Measurements from ENCODE around the gene EXOC8. TPM values are rescaled to one million over a fixed set of nuclear protein-coding genes. Genes with fewer than 3 reads are reported as not detected.

The EXOC8 gene, protein sequence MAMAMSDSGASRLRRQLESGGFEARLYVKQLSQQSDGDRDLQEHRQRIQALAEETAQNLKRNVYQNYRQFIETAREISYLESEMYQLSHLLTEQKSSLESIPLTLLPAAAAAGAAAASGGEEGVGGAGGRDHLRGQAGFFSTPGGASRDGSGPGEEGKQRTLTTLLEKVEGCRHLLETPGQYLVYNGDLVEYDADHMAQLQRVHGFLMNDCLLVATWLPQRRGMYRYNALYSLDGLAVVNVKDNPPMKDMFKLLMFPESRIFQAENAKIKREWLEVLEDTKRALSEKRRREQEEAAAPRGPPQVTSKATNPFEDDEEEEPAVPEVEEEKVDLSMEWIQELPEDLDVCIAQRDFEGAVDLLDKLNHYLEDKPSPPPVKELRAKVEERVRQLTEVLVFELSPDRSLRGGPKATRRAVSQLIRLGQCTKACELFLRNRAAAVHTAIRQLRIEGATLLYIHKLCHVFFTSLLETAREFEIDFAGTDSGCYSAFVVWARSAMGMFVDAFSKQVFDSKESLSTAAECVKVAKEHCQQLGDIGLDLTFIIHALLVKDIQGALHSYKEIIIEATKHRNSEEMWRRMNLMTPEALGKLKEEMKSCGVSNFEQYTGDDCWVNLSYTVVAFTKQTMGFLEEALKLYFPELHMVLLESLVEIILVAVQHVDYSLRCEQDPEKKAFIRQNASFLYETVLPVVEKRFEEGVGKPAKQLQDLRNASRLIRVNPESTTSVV
- total RNA-seq (2014; rRNA removed; shearing (Covaris generic)), result 12.4 and 14.6 TPM in 2 replicates
- polyA plus RNA-seq (2016; fragmentation: Nextera tagmentation; extraction: Ambion mirVana), result 3.2 and 3.9 TPM in 2 replicates

DNA sequence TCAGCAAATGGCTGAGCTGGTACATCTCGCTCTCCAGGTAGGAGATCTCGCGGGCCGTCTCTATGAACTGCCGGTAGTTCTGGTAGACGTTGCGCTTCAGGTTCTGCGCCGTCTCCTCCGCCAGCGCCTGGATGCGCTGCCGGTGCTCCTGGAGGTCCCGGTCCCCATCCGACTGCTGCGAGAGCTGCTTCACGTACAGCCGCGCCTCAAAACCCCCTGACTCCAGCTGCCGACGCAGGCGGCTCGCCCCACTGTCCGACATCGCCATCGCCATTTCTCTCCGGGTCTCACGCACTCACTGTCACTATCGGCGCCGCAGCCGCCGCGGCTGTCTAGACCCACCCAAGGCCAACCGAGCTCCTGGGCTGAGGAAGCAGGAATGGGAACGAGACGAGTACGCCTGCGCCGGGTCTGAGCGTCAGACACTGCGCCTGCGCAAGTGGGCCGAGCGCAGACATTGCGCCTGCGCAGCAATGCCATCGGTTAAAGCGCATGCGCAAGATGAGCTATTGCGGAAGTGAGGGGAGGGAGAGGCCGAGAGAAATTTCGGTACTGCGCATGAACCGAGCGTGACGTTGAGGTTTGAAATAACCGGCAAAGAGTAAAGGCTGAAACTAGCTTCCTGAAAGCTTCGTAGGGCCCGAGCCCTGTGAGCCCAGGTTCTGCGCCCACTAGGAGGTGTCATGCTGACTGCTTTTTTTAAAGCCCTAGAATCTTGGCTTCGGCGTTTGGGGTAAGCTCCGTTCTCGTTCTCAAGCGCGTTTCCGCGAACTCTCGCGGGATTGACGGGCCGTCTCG lies at the start of gene EXOC8:
Gene EXOC8, minus strand, starts transcription at position 381 of the 798 bp plus-strand sequence. Its CDS starts 107 bp downstream, at position 274.
- Histone ChIP-seq H4K20me1 (ENCODE audit: insufficient read depth) (peaks cover 24% of the 10 kb centered on the region; the same call in 1 of the 2 replicates), H3K4me1 (ENCODE audit: insufficient read depth) (peaks cover 45% of the 10 kb centered on the region), H3K4me3 (peak within 1 kb of the TSS; percentile 98), H3K4me2 (ENCODE audit: unreplicated experiment) (peak within 1 kb of the TSS; percentile 97), H3K27me3 (replicated peaks; ENCODE audit: insufficient read depth) (no peaks in the 10 kb centered on the region), H3K9me3 (ENCODE audit: low read depth) (no peaks in the 10 kb centered on the region), H3K79me2 (ENCODE audit: insufficient read depth) (peaks cover 94% of the 10 kb centered on the region), H3F3A (ENCODE audit: insufficient read depth) (no peaks in the 10 kb centered on the region), H3K9ac (peak within 1 kb of the TSS; percentile 94), H3K9me2 (ENCODE audit: insufficient read depth) (no peaks in the 10 kb centered on the region), H3K36me3 (ENCODE audit: low read depth) (peaks cover 4% of the 10 kb centered on the region; the same call in 1 of the 2 replicates), H3K27ac (peak within 1 kb of the TSS; percentile 98), H2AFZ (peak within 1 kb of the TSS; percentile 94)
- in situ Hi-C loops (cut with MboI), result no loop called here
- TF ChIP-seq EZH2phosphoT487 (IDR thresholded peaks at IDR 0.05; ENCODE audit: insufficient read depth, low read depth) (no peak), EZH2 (IDR thresholded peaks at IDR 0.05; ENCODE audit: insufficient read depth, poor library complexity, severe bottlenecking) (no peak)
- 1% methylated on average over 58 to 74 of the region's 74 CpGs for WGBS, 2 experiments (ENCODE audit: low coverage in 1 of 2, low lambda C conversion rate in 2 of 2, missing lambda C conversion rate in 2 of 2)
- peak; percentile 98 for DNase-seq

DNA sequence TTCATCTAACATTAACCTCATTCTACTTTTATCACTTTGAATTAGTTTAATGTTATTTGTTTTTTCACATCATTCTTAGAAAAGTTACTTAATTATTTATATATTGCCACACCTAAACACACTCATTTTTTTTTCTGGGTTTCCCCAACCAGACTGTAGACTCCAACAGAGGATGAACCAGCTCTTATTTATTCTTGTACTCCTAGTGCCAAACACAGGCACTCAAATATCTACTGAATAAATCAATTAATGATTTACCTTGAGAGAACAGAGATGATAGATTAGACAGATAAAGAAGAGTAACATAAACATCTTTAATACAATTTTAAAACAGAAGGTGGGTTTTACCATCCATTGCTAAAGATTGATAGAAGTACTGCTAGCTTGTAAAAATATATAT lies 48.8 kb upstream of the EXOC8 start:
- Histone ChIP-seq H3F3A (ENCODE audit: insufficient read depth) (peaks cover 10% of the 10 kb centered on the region; the same call in 1 of the 2 replicates), H2AFZ (no peak overlapping the region), H3K9ac (no peak overlapping the region), H3K9me2 (ENCODE audit: insufficient read depth) (no peaks in the 10 kb centered on the region), H4K20me1 (ENCODE audit: insufficient read depth) (peaks cover 26% of the 10 kb centered on the region), H3K4me1 (ENCODE audit: insufficient read depth) (peaks cover 30% of the 10 kb centered on the region), H3K9me3 (ENCODE audit: low read depth) (no peaks in the 10 kb centered on the region), H3K27ac (no peak overlapping the region), H3K79me2 (ENCODE audit: insufficient read depth) (peaks cover 100% of the 10 kb centered on the region), H3K36me3 (ENCODE audit: low read depth) (no peaks in the 10 kb centered on the region), H3K4me2 (ENCODE audit: unreplicated experiment) (no peak overlapping the region), H3K27me3 (replicated peaks; ENCODE audit: insufficient read depth) (no peaks in the 10 kb centered on the region), H3K4me3 (no peak overlapping the region)
- in situ Hi-C loops (cut with MboI), result no loop called here
- TF ChIP-seq EZH2 (IDR thresholded peaks at IDR 0.05; ENCODE audit: insufficient read depth, poor library complexity, severe bottlenecking) (no peak), EZH2phosphoT487 (IDR thresholded peaks at IDR 0.05; ENCODE audit: insufficient read depth, low read depth) (no peak)
- DNase-seq, result no peak

DNA sequence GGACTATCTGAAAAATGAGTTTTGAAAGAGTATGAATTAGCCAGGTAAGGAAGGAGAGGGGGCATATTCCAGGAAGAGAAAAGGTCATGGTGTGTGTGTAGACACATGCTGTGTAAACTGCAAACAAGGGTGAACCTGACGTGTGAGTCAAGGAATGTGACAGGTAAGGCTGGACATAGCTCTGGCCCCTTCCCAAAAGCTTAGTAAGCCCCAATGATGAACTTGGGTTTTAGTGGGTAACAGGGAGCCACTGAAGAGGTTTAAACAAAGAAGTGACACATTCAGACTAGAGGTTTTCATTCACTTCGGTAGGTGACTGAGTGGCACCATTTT lies 47.7 kb upstream of the EXOC8 start:
- no peaks in the 10 kb centered on the region for H3K36me3 ChIP-seq (ENCODE audit: low read depth)
- TF ChIP-seq EZH2phosphoT487 (IDR thresholded peaks at IDR 0.05; ENCODE audit: insufficient read depth, low read depth) (no peak), EZH2 (IDR thresholded peaks at IDR 0.05; ENCODE audit: insufficient read depth, poor library complexity, severe bottlenecking) (no peak)
- no peak overlapping the region for H3K27ac ChIP-seq
- 94 to 100% methylated on average over 2 of the region's 2 CpGs for WGBS, 2 experiments (ENCODE audit: low coverage in 1 of 2, low lambda C conversion rate in 2 of 2, missing lambda C conversion rate in 2 of 2)
- no peaks in the 10 kb centered on the region for H3K27me3 ChIP-seq (replicated peaks; ENCODE audit: insufficient read depth)
- peaks cover 8% of the 10 kb centered on the region; the same call in 1 of the 2 replicates for H3F3A ChIP-seq (ENCODE audit: insufficient read depth)
- H4K20me1 ChIP-seq (ENCODE audit: insufficient read depth), result peaks cover 28% of the 10 kb centered on the region
- H3K4me2 ChIP-seq (ENCODE audit: unreplicated experiment), result no peak overlapping the region
- no peaks in the 10 kb centered on the region for H3K9me2 ChIP-seq (ENCODE audit: insufficient read depth)
- H3K9ac ChIP-seq, result no peak overlapping the region
- H3K79me2 ChIP-seq (ENCODE audit: insufficient read depth), result peaks cover 100% of the 10 kb centered on the region
- H3K4me1 ChIP-seq (ENCODE audit: insufficient read depth), result peaks cover 27% of the 10 kb centered on the region
- H3K4me3 ChIP-seq, result no peak overlapping the region
- DNase-seq, result no peak
- no peak overlapping the region for H2AFZ ChIP-seq
- no peaks in the 10 kb centered on the region for H3K9me3 ChIP-seq (ENCODE audit: low read depth)
- in situ Hi-C loops (cut with MboI), result no loop called here
